GM10248 (cell line): ENCODE measurements around the gene TLNRD1.

ENCODE experiments used
- CTCF ChIA-PET: fragments of 300-600 bp; sonication (Branson Sonifier 250); formaldehyde crosslinking; extraction: SDS; loops from one replicate; lab custom pipeline; 2021; ENCODE audit warnings: antibody characterized with exemption; lab: Yijun Ruan, JAX
- POLR2A ChIA-PET: fragments of 350-650 bp; sonication (Branson Sonifier 250); formaldehyde crosslinking; extraction: SDS; loops from one replicate; lab custom pipeline; 2020; ENCODE audit warnings: antibody characterized with exemption; lab: Yijun Ruan, JAX
- DNase-seq: peaks from one replicate; pipeline ENCODE4 v3.0.0; 2012; ENCODE audit errors: extremely low spot score
- CTCF ChIP-seq: IDR thresholded peaks from 2 replicates; pipeline ENCODE4 v1.5.1; 2012; ENCODE audit warnings: mild to moderate bottlenecking, low read depth; ENCODE audit errors: extremely low read depth, missing control alignments, control extremely low read depth

Gene TLNRD1

GRCh38 chr15:81006124-81006523 lies 5.4 kb downstream of the TLNRD1 start:
- TF ChIP-seq CTCF: no peak
- POLR2A ChIA-PET: interaction anchor here (0.7 kb wide), 1 partner anchor 318 kb away, joined by 4 read pairs; the partner anchor contains the start of gene STARD5
- DNase-seq: no peak
- CTCF ChIA-PET: no interaction called here

GRCh38 chr15:81007428-81008064 lies 6.8 kb downstream of the TLNRD1 start:
- ChIA-PET POLR2A (no interaction called here), CTCF (interaction anchor here (0.8 to 1.2 kb wide), 2 partner anchors 100 to 259 kb away, joined by 3 to 7 read pairs; no protein-coding TSS in a partner anchor)
- no peak for DNase-seq
- TF ChIP-seq CTCF: no peak

- TF ChIP-seq CTCF: no peak
- CTCF ChIA-PET: interaction anchor here (0.8 to 2.7 kb wide), 4 partner anchors 9 to 258 kb away, joined by 3 to 9 read pairs (median 5); no protein-coding TSS in a partner anchor
- DNase-seq: no peak
- POLR2A ChIA-PET: no interaction called here
Observed at GRCh38 chr15:81008312-81008711, 7.6 kb downstream of the TLNRD1 start.

- TF ChIP-seq CTCF: no peak
- POLR2A ChIA-PET: no interaction called here
- no peak for DNase-seq
- CTCF ChIA-PET: interaction anchor here (1.1 to 2.7 kb wide), 3 partner anchors 9 to 256 kb away, joined by 3 to 9 read pairs (median 4); no protein-coding TSS in a partner anchor
Observed at GRCh38 chr15:81010086-81010485, 9.4 kb downstream of the TLNRD1 start.

- POLR2A ChIA-PET: no interaction called here
Observed at GRCh38 chr15:81011593-81011992, 10.9 kb downstream of the TLNRD1 start.

GRCh38 chr15:81012588-81012987 lies 11.9 kb downstream of the TLNRD1 start:
- ChIA-PET POLR2A (no interaction called here), CTCF (interaction anchor here (1.2 to 2.7 kb wide), 3 partner anchors 8 to 254 kb away, joined by 4 to 8 read pairs (median 6); no protein-coding TSS in a partner anchor)
- DNase-seq: no peak
- TF ChIP-seq CTCF: no peak

More at GRCh38 chr15:81011593-81011992, 10.9 kb downstream of the TLNRD1 start:
- no peak for DNase-seq
- CTCF ChIA-PET: interaction anchor here (1.9 to 2.7 kb wide), 2 partner anchors 9 to 255 kb away, joined by 6 to 8 read pairs; no protein-coding TSS in a partner anchor
- no peak for TF ChIP-seq CTCF
